Activated naive CD8-positive, alpha-beta T cell treated with anti-CD3 and anti-CD28 coated beads, Interleukin-2, amount 50 U/mL, for 24 hours (primary cell): ENCODE results near the gene CRIP2.

Source experiments
- ATAC-seq: fragments of 150-1000 bp; cut with Tn5 transposase; one replicate; pipeline ENCODE4 v1.10.0; 2021
- DNase-seq: peaks from one replicate; pipeline ENCODE4 v3.0.0; 2021
- H3K27ac Mint-ChIP-seq: one replicate; pipeline ENCODE4 v1.8.0; 2021; ENCODE audit warnings: mild to moderate bottlenecking, mixed read lengths
- H3K27me3 Mint-ChIP-seq: one replicate; pipeline ENCODE4 v1.8.0; 2021; ENCODE audit warnings: mixed read lengths
- H3K36me3 Mint-ChIP-seq: one replicate; pipeline ENCODE4 v1.8.0; 2021; ENCODE audit warnings: low read depth, mixed read lengths
- H3K4me1 Mint-ChIP-seq: one replicate; pipeline ENCODE4 v1.8.0; 2021; ENCODE audit warnings: mixed read lengths
- H3K4me3 Mint-ChIP-seq: one replicate; pipeline ENCODE4 v1.8.0; 2021; ENCODE audit warnings: mild to moderate bottlenecking, moderate library complexity, mixed read lengths
- H3K9me3 Mint-ChIP-seq: one replicate; pipeline ENCODE4 v1.8.0; 2021; ENCODE audit warnings: mixed read lengths

The CRIP2 gene

DNA sequence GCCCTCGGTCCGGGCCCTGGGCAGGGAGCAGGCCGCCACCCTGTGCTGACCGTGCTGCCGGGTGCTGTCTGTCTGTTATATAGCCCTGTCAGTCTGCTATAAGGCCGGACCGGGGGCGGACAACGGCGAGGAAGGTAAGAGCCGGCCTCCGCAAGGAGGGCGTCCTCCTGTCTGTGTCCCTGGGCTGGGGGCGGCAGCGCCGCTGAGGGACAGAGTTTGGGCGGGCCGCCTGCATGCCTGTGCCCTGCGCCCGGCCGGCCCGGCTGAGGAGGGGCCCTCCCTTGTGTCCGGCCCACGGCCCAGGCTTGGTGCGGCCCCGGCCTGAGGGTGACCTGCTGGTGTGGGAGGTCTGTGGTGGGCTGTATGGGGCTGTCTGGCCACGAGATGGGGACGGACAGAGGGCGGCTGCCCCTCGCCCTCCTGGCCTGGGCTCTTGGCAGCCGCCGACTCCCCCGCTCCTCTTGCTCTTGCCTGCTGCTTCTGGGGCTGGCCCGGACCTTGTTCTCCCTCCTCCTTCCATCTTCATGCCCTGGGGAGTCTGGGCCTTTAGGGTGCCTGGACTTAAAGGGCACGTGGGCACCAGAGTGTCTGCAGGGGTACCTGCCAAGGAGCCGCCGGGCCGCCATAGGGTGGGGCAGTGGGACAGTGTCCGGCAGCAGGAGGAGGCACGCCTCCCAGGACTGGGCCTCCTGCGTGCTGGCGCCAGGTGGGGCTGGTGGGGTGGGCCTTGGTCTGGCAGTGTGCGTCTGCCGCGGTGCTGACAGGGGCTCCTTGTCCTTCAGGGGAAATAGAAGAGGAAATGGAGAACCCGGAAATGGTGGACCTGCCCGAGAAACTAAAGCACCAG lies 25.1 kb upstream of the CRIP2 start:
- H3K4me1 Mint-ChIP-seq = no peaks in the 10 kb centered on the region
- no peak overlapping the region for H3K4me3 Mint-ChIP-seq

DNA sequence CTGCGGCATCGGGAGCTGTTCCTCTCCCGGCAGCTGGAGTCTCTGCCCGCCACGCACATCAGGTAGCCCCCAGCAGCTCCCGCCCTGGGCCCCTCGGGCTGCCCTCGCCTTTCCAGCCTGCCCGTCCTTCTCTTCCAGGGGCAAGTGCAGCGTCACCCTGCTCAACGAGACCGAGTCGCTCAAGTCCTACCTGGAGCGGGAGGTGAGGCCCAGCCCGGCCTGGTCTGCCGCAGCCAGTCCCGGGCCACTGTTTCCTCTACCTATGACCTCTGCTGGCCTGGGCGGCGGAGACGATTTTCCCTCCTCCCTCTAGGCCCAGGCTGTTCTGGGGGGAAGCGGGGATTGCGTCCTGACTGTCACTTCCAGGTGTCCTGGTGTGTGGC lies 24.5 kb upstream of the CRIP2 start:
- peaks cover 18% of the 10 kb centered on the region for H3K36me3 Mint-ChIP-seq
- ATAC-seq = no peak

More for the DNA sequence above, 25.1 kb upstream of the CRIP2 start:
- Mint-ChIP-seq H3K36me3 (peaks cover 18% of the 10 kb centered on the region), H3K27ac (no peak overlapping the region), H3K9me3 (no peaks in the 10 kb centered on the region), H3K27me3 (no peaks in the 10 kb centered on the region)
- ATAC-seq (no peak), DNase-seq (no peak)

DNA sequence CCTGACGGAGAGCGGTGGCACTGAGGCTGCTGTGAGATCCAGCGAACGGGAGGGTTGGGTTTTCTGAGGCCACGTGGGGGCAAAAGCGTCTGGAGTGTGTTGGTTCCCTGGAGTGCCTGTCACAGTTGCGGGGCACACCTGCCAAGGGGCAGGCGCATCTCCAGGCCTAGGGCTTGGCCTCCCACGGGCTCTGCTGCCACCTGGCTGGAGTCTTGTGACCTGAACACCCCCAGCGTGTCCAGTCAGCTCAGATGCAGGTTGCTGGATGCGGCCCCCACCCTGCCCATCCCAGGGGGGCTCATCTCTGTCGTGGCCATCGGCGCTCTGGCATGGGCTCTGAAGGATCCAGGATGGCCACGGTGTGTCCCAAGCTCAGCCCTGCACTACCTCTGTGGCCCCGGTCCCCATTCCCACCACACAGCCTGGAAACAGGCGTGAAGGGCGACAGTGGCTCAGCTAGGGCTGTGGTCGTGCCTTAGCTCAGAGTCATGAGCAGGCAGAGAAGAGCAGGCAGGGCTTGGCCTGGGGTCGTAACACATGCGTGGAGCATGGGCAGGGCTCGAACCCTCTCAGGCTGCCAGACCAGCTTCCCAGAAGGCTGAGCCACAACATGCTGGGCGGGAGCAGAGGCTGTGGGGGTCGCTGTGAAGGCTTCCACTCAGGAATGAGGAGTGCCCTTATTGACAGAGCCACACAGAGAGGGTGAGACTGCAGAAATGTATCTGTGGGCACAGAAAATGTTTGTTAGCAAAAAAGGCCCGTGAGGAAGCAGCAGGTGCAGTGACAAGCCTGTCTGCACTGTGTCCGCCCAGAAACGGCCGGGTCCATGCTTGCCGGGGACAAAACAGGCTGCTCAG lies 23.5 kb upstream of the CRIP2 start:
- no peak for ATAC-seq
- Mint-ChIP-seq H3K9me3 (no peaks in the 10 kb centered on the region), H3K27ac (no peak overlapping the region), H3K36me3 (peaks cover 21% of the 10 kb centered on the region), H3K4me3 (no peak overlapping the region), H3K4me1 (no peaks in the 10 kb centered on the region), H3K27me3 (no peaks in the 10 kb centered on the region)
- DNase-seq = no peak

More for the DNA sequence above, 24.5 kb upstream of the CRIP2 start:
- no peak overlapping the region for H3K27ac Mint-ChIP-seq
- no peak for DNase-seq
- H3K4me1 Mint-ChIP-seq = no peaks in the 10 kb centered on the region
- no peaks in the 10 kb centered on the region for H3K27me3 Mint-ChIP-seq
- no peaks in the 10 kb centered on the region for H3K9me3 Mint-ChIP-seq
- H3K4me3 Mint-ChIP-seq = no peak overlapping the region

- Mint-ChIP-seq H3K27me3 (no peaks in the 10 kb centered on the region), H3K4me3 (no peak overlapping the region), H3K9me3 (no peaks in the 10 kb centered on the region), H3K36me3 (peaks cover 21% of the 10 kb centered on the region), H3K27ac (no peak overlapping the region), H3K4me1 (no peaks in the 10 kb centered on the region)
- no peak for ATAC-seq
- DNase-seq = no peak
Measured at GRCh38 chr14:105452963-105453362, 21.7 kb upstream of the CRIP2 start.

- no peak overlapping the region for H3K27ac Mint-ChIP-seq
- H3K4me1 Mint-ChIP-seq = no peaks in the 10 kb centered on the region
- H3K9me3 Mint-ChIP-seq = no peaks in the 10 kb centered on the region
- DNase-seq (no peak), ATAC-seq (no peak)
- H3K4me3 Mint-ChIP-seq = no peak overlapping the region
- peaks cover 21% of the 10 kb centered on the region for H3K36me3 Mint-ChIP-seq
- H3K27me3 Mint-ChIP-seq = no peaks in the 10 kb centered on the region
Measured at GRCh38 chr14:105453847-105454246, 20.8 kb upstream of the CRIP2 start.

DNA sequence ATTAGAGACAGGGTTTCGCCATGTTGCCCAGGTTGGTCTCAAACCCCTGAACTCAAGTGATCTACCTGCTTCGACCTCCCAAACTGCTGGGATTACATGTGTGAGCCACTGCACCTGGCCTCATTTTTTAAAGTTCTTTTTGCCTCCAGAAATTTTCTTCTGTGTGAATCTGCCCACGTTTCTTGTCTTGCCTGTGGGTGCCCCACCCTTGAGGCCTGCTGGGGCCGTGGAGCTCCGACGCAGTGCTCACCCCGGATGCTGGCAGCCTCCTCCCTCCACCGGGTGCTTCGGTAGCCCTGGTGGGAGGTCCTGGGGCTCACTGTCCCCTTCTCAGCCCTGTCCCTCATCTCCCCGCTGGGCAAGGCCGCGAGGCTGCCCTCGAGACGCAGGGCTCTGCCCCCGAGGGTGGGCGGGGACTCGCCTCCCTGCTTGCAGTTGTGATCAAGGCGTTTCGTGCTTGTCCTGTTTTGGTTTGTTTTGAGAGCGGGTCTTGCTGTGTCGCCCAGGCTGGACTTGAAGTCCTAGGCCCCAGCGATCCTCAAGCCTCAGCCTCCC lies 19.5 kb upstream of the CRIP2 start:
- no peak for ATAC-seq
- Mint-ChIP-seq H3K27me3 (no peaks in the 10 kb centered on the region), H3K9me3 (no peaks in the 10 kb centered on the region), H3K27ac (no peak overlapping the region), H3K4me1 (no peaks in the 10 kb centered on the region), H3K36me3 (peaks cover 19% of the 10 kb centered on the region), H3K4me3 (no peak overlapping the region)
- no peak for DNase-seq

DNA sequence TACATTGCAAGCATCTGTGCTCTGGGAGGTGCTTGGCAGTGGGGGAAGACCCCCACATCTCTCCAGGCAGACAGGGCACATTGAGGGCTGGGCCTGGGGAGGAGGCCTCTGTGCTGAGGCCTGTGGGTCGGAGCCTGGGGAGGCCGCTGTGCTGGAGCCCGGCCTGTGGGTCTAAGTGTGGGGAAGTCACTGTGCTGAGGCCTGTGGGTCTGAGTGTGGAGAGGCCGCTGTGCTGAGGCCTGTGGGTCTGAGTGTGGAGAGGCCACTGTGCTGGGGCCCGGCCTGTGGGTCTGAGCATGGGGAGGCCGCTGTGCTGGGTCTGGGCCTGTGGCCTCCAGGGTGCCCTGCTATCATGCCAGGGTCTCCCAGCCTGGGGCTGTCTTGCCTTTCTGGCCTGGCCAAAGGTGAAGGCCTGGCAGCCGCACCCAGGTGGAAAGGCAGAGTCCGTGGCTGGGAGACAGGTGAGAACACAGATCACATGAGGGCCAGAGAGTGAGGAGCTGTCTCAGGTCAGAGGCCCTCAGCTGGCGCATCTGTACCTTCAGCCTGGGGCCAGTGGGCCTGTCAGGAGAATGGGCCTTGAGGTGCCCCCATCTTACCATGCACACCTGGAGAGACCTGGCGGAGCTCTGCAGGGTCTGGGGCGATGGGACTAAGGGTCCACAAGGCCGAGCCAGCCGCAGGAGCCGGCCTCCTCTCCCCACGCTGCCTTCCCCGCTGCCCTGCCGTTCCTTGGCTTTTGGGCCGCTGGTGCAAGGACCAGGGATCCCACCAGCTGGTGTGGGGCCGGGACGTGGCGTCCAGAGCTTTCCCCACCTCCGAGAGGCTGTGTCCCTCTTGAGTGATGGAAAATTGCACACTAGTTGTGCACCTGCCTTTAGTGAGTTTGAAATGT lies 18.6 kb upstream of the CRIP2 start:
- ATAC-seq (no peak), DNase-seq (no peak)
- Mint-ChIP-seq H3K27ac (no peak overlapping the region), H3K4me3 (no peak overlapping the region), H3K4me1 (no peaks in the 10 kb centered on the region), H3K27me3 (no peaks in the 10 kb centered on the region), H3K9me3 (no peaks in the 10 kb centered on the region), H3K36me3 (peaks cover 19% of the 10 kb centered on the region)

- no peaks in the 10 kb centered on the region for H3K4me1 Mint-ChIP-seq
- no peaks in the 10 kb centered on the region for H3K9me3 Mint-ChIP-seq
- H3K27ac Mint-ChIP-seq = no peak overlapping the region
- no peak for ATAC-seq
- H3K36me3 Mint-ChIP-seq = peaks cover 18% of the 10 kb centered on the region
- H3K27me3 Mint-ChIP-seq = no peaks in the 10 kb centered on the region
- DNase-seq = no peak
- H3K4me3 Mint-ChIP-seq = no peak overlapping the region
Measured at GRCh38 chr14:105456736-105457617, 17.6 kb upstream of the CRIP2 start.

DNA sequence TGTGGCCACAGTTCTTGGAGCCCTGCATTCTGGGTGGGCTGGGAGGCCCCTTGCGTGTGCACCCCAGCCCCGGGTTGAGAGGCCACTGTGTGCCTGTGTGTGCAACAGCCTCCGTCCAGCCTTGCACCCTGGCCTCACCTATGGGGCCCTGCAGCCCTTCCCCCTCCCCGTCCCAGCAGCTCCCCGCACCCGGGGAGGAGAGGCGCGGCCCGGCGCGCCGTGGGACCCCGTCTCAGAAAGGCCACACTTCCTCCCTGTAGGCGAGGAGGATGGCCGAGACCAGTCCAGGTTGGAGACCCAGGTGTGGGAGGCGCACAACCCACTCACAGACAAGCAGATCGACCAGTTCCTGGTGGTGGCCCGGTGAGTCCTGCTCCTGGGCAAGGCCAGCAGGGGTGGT lies 16.6 kb upstream of the CRIP2 start:
- Mint-ChIP-seq H3K4me3 (no peak overlapping the region), H3K27ac (no peak overlapping the region), H3K36me3 (peaks cover 12% of the 10 kb centered on the region), H3K4me1 (no peaks in the 10 kb centered on the region), H3K27me3 (no peaks in the 10 kb centered on the region), H3K9me3 (no peaks in the 10 kb centered on the region)
- DNase-seq (no peak), ATAC-seq (no peak)

DNA sequence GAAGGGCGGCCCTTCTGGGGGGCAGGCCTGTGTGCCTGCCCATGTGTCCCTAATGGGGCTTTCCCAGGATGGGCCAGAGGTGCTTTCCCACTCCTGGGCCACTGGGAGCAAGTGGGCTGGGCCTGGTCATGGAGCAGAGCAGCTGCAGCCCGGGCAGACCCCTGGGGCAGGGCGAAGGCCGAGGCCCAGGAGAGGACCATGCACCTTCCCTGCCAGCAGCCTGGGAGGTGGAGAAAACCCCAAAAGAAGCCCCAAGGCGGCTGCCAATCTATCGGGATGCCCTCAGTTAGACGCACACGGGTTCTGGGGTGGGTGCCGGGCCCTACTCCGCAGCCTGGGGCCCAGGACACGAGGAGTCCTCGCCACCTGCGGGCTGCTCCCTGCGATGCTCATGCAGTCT lies 16.1 kb upstream of the CRIP2 start:
- DNase-seq (no peak), ATAC-seq (no peak)
- Mint-ChIP-seq H3K27me3 (no peaks in the 10 kb centered on the region), H3K9me3 (no peaks in the 10 kb centered on the region), H3K4me1 (no peaks in the 10 kb centered on the region), H3K27ac (no peak overlapping the region), H3K36me3 (peaks cover 12% of the 10 kb centered on the region), H3K4me3 (no peak overlapping the region)

DNA sequence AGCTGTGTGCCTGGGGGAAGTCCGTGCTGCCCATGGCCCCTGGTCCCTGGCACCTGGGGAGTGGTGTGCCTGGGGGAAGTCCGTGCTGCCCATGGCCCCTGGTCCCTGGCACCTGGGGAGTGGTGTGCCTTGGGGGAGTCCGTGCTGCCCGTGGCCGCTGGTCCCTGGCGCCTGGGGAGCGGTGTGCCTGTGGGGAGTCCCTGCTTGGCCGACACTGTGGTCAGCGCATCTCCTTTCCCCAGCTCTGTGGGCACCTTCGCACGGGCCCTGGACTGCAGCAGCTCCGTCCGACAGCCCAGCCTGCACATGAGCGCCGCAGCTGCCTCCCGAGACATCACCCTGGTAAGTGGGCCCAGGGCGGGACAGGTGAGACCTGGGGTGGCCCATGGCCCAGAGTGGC lies 14.5 kb upstream of the CRIP2 start:
- no peak for DNase-seq
- Mint-ChIP-seq H3K4me3 (no peak overlapping the region), H3K27me3 (no peaks in the 10 kb centered on the region), H3K9me3 (no peaks in the 10 kb centered on the region), H3K27ac (no peak overlapping the region), H3K4me1 (no peaks in the 10 kb centered on the region), H3K36me3 (peaks cover 11% of the 10 kb centered on the region)
- ATAC-seq = no peak

DNA sequence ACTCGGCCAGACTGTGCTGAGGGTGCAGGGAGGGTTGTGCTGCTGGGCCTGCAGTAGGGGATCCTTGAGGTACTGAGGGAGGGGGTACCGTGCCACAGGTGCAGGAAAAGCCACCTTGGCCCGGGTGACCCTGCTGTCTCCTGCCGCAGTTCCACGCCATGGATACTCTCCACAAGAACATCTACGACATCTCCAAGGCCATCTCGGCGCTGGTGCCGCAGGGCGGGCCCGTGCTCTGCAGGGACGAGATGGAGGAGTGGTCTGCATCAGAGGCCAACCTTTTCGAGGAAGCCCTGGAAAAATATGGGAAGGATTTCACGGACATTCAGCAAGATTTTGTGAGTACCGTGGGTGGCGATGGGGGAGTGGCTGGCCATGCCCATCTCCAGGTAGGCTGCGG lies 14.0 kb upstream of the CRIP2 start:
- H3K27ac Mint-ChIP-seq = no peak overlapping the region

DNA sequence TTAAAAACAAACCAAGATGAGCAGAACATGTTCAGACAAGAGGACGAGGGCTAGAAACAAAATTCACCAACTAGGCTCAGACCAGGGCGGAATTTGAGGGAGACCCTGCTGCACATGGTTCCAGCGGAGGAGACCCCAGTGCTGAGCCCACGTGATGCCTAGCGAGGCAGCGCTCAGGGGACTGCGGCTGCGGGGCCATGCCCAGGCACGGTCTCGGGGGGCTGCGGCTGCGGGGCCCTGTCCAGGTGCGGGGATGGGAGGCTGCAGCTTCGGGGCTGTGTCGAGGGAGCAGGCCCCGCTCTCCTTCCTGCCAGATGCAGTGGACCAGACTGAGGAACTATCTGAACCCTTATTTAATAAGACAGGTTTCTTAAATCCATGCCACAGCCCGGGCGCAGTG lies 12.7 kb upstream of the CRIP2 start:
- H3K27me3 Mint-ChIP-seq = no peaks in the 10 kb centered on the region
- H3K4me1 Mint-ChIP-seq = no peaks in the 10 kb centered on the region
- H3K27ac Mint-ChIP-seq = no peak overlapping the region
- H3K36me3 Mint-ChIP-seq = peaks cover 8% of the 10 kb centered on the region
- no peak overlapping the region for H3K4me3 Mint-ChIP-seq
- H3K9me3 Mint-ChIP-seq = no peaks in the 10 kb centered on the region
- no peak for ATAC-seq
- DNase-seq = no peak

More for the DNA sequence above, 14.0 kb upstream of the CRIP2 start:
- Mint-ChIP-seq H3K36me3 (peaks cover 8% of the 10 kb centered on the region), H3K4me1 (no peaks in the 10 kb centered on the region), H3K9me3 (no peaks in the 10 kb centered on the region), H3K27me3 (no peaks in the 10 kb centered on the region), H3K4me3 (no peak overlapping the region)
- ATAC-seq (no peak), DNase-seq (no peak)
